Measurements from ENCODE around the gene LAMA2. TPM values are rescaled to one million over a fixed set of nuclear protein-coding genes. Genes with fewer than 3 reads are reported as not detected.

The LAMA2 gene
- total RNA-seq, 1 experiment from 2014 or later: 3.3 TPM

DNA sequence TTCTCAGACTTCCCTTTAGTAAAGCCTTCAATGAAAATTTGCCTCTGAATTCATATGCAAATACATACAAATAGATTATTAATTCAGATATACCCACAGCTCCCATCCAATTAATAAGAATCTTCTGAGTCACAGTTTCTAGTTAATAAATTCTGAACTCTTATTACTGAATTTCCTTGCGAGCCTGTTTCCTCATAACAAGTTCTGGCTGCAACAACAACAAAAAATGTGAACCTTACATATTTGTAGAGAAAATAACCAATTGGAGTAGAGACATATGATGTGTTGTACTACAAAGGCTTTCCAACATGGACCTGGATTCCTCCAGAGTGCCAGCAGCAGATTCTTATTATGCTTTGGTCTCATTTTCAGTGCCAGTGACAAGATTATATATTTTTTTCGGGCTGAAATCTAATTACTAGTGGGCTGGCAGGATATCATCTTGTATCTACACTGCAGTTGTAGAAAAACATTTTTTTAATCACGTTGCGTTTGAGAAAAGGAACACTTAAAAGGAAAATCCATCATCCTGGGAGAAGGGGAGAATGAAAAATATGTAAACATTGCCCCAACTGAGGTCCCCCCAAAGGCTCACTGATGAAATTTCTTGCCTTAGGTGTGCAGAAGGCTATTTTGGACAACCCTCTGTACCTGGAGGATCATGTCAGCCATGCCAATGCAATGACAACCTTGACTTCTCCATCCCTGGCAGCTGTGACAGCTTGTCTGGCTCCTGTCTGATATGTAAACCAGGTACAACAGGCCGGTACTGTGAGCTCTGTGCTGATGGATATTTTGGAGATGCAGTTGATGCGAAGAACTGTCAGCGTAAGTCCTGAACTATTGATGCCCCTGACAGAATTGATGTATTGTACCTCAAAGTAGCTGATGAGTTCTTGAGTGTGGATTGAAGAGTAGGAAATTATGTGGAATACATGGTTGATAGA, 404.6 kb downstream of the LAMA2 start:
- DNase-seq (ENCODE audit: low read depth in 1 of 2, low spot score in 2 of 2): no peak
- no peaks in the 10 kb centered on the region; the same call in 1 of the 2 replicates for H3K27me3 ChIP-seq (replicated peaks)
- H3K4me3 ChIP-seq: no peak overlapping the region
- H3K36me3 ChIP-seq: no peaks in the 10 kb centered on the region
- H3K4me1 ChIP-seq (replicated peaks): no peaks in the 10 kb centered on the region
- H3K9me3 ChIP-seq (replicated peaks): no peaks in the 10 kb centered on the region
- H3K27ac ChIP-seq: no peak overlapping the region

DNA sequence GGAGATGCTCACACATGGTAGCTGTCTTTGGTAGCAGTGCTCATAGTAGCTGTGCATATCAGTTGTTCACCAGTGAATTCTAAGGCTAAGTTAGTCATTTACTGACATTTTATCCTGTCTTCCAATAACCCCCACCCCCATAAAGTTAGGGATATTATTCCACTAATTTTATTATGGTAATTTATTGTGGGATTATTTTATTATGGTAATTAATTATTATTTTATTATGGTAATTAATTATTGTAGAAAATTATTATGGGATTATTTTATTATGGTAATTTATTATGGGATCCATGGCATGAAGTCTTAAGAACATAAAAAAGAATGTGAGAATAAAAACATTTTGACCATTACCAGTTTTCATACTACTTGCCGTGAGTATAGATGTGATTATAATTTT, 406.5 kb downstream of the LAMA2 start:
- no peaks in the 10 kb centered on the region for H3K4me1 ChIP-seq (replicated peaks)
- no peak for DNase-seq (ENCODE audit: low read depth in 1 of 2, low spot score in 2 of 2)
- H3K4me3 ChIP-seq: no peak overlapping the region
- H3K9me3 ChIP-seq (replicated peaks): no peaks in the 10 kb centered on the region
- H3K27me3 ChIP-seq (replicated peaks): no peaks in the 10 kb centered on the region; the same call in 1 of the 2 replicates
- H3K27ac ChIP-seq: no peak overlapping the region
- H3K36me3 ChIP-seq: no peaks in the 10 kb centered on the region

DNA sequence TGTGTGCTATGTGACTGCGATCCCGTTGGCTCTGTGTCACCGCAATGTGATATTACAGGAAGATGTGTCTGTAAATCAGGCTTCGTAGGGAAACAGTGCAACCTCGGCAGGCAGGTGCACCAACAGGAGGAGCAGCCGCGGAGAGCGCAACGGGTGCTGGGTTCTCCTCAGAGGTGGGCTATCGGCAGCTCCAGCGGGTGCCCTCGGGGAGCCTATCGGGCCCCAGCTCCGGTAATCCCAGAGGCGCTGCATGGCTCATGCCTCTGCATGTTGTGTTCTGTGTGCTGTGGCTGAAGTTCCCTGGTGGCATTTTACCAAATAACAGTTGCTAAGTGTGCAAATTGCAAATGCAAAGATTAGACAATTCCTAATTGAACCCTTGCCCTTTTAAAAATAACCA, 409.9 kb downstream of the LAMA2 start:
- H3K9me3 ChIP-seq (replicated peaks): no peaks in the 10 kb centered on the region
- H3K27me3 ChIP-seq (replicated peaks): no peaks in the 10 kb centered on the region
- H3K36me3 ChIP-seq: no peaks in the 10 kb centered on the region
- no peak overlapping the region for H3K27ac ChIP-seq
- no peak for DNase-seq (ENCODE audit: low read depth in 1 of 2, low spot score in 2 of 2)
- no peak overlapping the region for H3K4me3 ChIP-seq
- no peaks in the 10 kb centered on the region for H3K4me1 ChIP-seq (replicated peaks)

DNA sequence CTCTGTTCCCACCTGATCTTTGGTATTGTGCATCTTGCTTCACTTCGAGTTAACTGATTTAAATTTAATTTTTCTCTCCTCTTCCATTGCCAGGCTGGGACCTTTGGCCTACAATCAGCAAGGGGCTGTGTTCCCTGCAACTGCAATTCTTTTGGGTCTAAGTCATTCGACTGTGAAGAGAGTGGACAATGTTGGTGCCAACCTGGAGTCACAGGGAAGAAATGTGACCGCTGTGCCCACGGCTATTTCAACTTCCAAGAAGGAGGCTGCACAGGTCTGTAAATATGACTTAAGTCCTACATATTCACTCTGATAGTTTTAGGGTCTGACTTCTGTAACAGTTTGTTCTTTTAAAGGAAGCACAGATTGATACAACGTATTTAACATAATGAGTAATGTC, 414.7 kb downstream of the LAMA2 start:
- H3K9me3 ChIP-seq (replicated peaks): no peaks in the 10 kb centered on the region
- H3K27ac ChIP-seq: no peak overlapping the region
- no peak for DNase-seq (ENCODE audit: low read depth in 1 of 2, low spot score in 2 of 2)
- no peaks in the 10 kb centered on the region for H3K4me1 ChIP-seq (replicated peaks)
- no peaks in the 10 kb centered on the region for H3K27me3 ChIP-seq (replicated peaks)
- no peaks in the 10 kb centered on the region for H3K36me3 ChIP-seq
- H3K4me3 ChIP-seq: no peak overlapping the region

DNA sequence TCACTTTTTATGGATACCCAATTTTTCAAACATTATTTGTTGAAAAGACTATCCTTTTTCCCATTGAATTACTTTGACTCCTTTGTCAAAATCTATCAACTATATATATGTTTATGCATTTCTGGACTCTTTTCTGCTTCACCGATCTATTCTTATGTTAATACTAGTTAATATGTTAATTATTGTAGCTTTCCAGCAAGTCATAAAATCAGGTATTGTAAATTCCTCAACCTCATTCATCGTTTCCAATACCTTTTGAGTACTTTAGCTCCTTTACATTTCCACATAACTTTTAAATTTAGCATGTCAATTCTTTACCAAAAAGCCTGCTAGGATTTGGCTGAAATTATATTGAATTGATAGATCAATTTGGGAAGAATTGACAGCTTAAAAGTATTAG, 419.7 kb downstream of the LAMA2 start:
- Histone ChIP-seq H3K4me3 (no peak overlapping the region), H3K4me1 (replicated peaks) (no peaks in the 10 kb centered on the region), H3K36me3 (no peaks in the 10 kb centered on the region), H3K27me3 (replicated peaks) (no peaks in the 10 kb centered on the region; the same call in 1 of the 2 replicates), H3K9me3 (replicated peaks) (no peaks in the 10 kb centered on the region), H3K27ac (no peak overlapping the region)
- DNase-seq (ENCODE audit: low read depth in 1 of 2, low spot score in 2 of 2): no peak

DNA sequence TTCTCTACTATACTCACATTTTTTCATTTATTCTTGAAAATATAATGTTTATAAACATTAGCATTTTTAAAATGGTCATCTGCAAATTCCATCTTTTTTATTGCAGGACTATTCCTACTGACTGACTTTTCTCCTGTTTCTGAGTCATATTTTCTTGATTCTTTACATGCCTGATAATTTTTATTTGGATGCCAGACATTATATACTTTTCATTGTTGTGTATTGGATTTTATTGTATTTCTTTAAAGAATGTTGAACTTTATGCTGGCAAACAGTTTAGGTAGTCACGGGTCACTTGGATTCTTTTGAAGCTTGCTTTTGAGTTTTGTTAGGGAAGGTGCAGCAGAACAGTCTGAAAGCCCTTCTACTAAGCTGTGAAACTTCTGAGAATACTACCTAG, 423.9 kb downstream of the LAMA2 start:
- no peaks in the 10 kb centered on the region for H3K4me1 ChIP-seq (replicated peaks)
- H3K4me3 ChIP-seq: no peak overlapping the region
- no peak for DNase-seq (ENCODE audit: low read depth in 1 of 2, low spot score in 2 of 2)
- no peak overlapping the region for H3K27ac ChIP-seq
- H3K36me3 ChIP-seq: no peaks in the 10 kb centered on the region
- H3K27me3 ChIP-seq (replicated peaks): no peaks in the 10 kb centered on the region; the same call in 1 of the 2 replicates
- no peaks in the 10 kb centered on the region for H3K9me3 ChIP-seq (replicated peaks)

DNA sequence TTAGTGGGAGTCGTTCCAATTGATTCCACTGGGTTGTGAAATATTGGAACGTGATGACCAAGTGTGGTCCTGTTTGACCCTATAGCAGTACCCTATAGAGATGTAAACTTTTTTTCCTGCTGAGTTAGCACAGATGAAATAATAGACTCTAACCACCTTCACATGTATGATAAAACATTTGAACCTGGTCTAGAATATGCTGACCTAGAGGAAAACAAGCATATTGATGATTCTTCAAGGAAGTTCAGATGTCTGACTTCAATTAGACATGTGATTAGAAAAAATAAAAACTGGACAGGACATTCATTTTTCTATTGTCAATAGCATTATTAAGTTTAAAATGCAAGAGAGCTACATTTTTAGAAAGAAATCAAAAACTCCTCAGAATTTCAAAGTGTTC, 424.9 kb downstream of the LAMA2 start:
- no peak for DNase-seq (ENCODE audit: low read depth in 1 of 2, low spot score in 2 of 2)
- Histone ChIP-seq H3K27ac (no peak overlapping the region), H3K9me3 (replicated peaks) (no peaks in the 10 kb centered on the region), H3K36me3 (no peaks in the 10 kb centered on the region), H3K4me3 (no peak overlapping the region), H3K27me3 (replicated peaks) (no peaks in the 10 kb centered on the region; the same call in 1 of the 2 replicates), H3K4me1 (replicated peaks) (no peaks in the 10 kb centered on the region)

DNA sequence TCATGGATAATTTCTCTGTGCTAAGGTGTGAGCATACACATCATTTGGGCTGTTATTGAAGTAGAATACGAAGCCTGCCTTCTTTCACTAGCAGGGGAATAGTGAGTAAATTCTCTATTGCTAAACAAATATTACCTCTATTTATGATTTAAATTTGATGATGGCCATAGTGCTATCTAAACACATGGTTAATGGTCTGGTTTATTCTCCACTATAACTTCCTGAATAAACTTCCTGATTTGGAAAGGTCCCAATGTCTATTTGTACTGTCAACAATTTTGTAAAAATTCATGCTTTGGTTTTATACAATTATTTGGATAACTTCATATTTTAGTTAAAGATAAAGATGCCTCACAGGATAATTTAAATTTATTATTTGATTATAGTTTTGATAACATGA, 426.2 kb downstream of the LAMA2 start:
- Histone ChIP-seq H3K4me1 (replicated peaks) (no peaks in the 10 kb centered on the region), H3K4me3 (no peak overlapping the region), H3K27ac (no peak overlapping the region), H3K36me3 (no peaks in the 10 kb centered on the region), H3K27me3 (replicated peaks) (no peaks in the 10 kb centered on the region; the same call in 1 of the 2 replicates), H3K9me3 (replicated peaks) (no peaks in the 10 kb centered on the region)
- DNase-seq (ENCODE audit: low read depth in 1 of 2, low spot score in 2 of 2): no peak

DNA sequence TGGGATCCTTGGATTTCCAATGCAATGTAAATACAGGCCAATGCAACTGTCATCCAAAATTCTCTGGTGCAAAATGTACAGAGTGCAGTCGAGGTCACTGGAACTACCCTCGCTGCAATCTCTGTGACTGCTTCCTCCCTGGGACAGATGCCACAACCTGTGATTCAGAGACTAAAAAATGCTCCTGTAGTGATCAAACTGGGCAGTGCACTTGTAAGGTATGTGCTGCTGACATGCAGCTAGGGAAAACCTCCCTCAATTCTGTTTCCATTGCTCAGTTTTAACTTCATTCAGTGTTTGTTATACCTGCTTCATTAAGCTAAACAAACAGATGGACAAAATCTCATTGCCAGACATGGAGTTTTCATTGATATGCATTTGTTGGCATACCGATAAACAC, 429.9 kb downstream of the LAMA2 start:
- DNase-seq (ENCODE audit: low read depth in 1 of 2, low spot score in 2 of 2): no peak
- H3K9me3 ChIP-seq (replicated peaks): no peaks in the 10 kb centered on the region
- no peaks in the 10 kb centered on the region for H3K4me1 ChIP-seq (replicated peaks)
- no peak overlapping the region for H3K4me3 ChIP-seq
- no peaks in the 10 kb centered on the region for H3K27me3 ChIP-seq (replicated peaks)
- H3K36me3 ChIP-seq: no peaks in the 10 kb centered on the region
- H3K27ac ChIP-seq: no peak overlapping the region

DNA sequence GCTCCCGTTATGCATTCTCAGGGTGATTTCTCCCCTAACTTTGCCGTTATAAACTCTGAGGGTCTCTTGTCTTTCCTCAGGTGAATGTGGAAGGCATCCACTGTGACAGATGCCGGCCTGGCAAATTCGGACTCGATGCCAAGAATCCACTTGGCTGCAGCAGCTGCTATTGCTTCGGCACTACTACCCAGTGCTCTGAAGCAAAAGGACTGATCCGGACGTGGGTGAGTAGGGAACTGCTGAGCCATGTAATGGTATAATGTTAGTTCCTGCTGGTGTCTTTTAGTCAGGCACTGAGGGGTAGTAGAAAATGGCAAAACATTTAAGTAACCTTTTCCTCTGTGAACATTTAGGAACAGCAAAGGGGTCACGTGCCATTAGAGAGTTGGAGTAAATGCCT, 431.6 kb downstream of the LAMA2 start:
- Histone ChIP-seq H3K9me3 (replicated peaks) (no peaks in the 10 kb centered on the region), H3K27me3 (replicated peaks) (no peaks in the 10 kb centered on the region), H3K4me3 (no peak overlapping the region), H3K27ac (no peak overlapping the region), H3K36me3 (no peaks in the 10 kb centered on the region), H3K4me1 (replicated peaks) (peaks cover 6% of the 10 kb centered on the region)
- DNase-seq (ENCODE audit: low read depth in 1 of 2, low spot score in 2 of 2): no peak

DNA sequence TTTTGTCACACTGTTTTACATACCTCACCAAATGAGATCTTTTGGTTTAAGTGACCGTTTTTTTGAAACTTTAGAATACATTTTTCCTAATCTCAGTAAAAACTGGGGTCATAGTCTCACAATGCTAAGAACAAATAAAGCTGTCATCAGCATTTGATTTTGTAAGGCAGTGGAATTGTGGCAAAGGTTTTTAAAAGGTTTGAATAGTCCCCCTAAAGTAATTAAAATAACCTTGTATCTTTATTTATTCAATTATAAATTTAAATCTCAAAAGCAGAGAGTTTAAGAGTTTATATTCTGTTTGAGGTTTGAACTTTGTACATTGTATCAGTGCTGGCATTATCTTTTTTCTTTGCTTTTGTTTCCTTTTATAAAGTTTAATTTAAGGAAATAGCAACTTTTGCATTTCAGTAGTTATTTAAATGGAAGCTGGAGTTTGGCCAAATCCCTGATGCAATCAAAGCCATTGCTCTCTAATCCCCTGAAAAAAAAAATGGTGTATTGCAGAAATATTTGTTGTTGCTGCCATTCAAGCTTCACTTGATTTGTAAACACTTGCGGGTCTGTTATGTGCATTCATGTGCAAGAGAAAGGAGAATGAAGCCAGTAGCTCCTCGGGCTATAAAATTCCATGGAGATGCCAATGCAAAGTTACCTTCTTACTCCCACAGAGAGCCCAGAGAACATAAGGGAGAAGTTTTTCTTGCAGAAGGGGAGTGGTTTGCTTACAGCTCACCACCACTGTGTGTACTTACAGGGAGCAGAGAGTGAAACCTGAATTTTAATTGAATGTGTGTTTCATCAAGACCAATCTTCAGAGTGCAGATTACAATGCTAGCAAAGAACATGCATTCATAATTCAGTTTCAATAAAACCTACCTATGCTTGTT, 435.2 kb downstream of the LAMA2 start:
- DNase-seq (ENCODE audit: low read depth in 1 of 2, low spot score in 2 of 2): peak in 1 of 2 experiments; percentile 61
- no peaks in the 10 kb centered on the region for H3K9me3 ChIP-seq (replicated peaks)
- H3K4me1 ChIP-seq (replicated peaks): peaks cover 6% of the 10 kb centered on the region
- no peaks in the 10 kb centered on the region for H3K36me3 ChIP-seq
- H3K4me3 ChIP-seq: no peak overlapping the region
- no peaks in the 10 kb centered on the region for H3K27me3 ChIP-seq (replicated peaks)
- H3K27ac ChIP-seq: no peak overlapping the region

DNA sequence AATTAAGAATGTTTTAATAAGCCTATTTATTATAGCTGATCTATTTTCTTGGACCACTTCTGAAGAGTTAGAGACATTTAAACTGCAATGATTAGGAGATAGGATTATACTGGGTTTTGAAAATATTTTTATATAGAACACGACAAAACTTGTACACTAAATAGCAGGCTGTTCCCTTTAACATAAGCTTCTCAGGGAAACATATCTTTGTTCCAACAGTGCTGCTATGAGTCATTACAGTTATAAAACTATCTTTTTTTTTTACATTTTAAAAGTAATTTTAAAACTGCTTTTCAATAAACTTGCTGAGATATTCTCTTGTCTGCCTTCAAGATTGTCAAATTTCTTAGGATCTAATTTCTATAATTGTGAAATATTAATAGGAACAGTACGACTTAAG, 438.0 kb downstream of the LAMA2 start:
- no peak overlapping the region for H3K27ac ChIP-seq
- no peaks in the 10 kb centered on the region for H3K27me3 ChIP-seq (replicated peaks)
- DNase-seq (ENCODE audit: low read depth in 1 of 2, low spot score in 2 of 2): no peak
- peaks cover 6% of the 10 kb centered on the region for H3K4me1 ChIP-seq (replicated peaks)
- H3K36me3 ChIP-seq: no peaks in the 10 kb centered on the region
- no peak overlapping the region for H3K4me3 ChIP-seq
- no peaks in the 10 kb centered on the region for H3K9me3 ChIP-seq (replicated peaks)

DNA sequence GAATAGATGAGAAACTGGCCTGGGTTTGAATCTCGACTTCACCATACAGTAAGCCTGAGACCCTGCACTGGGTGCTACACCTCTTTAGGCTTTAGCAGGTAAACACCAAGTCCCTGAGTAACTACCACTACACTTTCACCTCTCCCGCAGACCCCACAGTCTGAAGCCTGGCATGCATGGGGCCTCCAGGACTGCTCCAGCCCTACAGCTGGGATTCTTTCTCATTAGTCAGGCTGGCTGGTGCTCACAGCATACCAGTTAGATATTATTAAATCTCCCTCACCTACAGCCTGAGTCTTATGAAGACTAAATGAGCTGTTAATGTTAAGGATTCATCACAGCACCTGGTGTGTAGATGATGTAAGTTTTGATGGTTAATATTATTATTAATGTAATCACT, 438.4 kb downstream of the LAMA2 start:
- Histone ChIP-seq H3K27ac (no peak overlapping the region), H3K9me3 (replicated peaks) (no peaks in the 10 kb centered on the region), H3K4me1 (replicated peaks) (peaks cover 6% of the 10 kb centered on the region), H3K27me3 (replicated peaks) (no peaks in the 10 kb centered on the region), H3K36me3 (no peaks in the 10 kb centered on the region), H3K4me3 (no peak overlapping the region)
- DNase-seq (ENCODE audit: low read depth in 1 of 2, low spot score in 2 of 2): no peak

DNA sequence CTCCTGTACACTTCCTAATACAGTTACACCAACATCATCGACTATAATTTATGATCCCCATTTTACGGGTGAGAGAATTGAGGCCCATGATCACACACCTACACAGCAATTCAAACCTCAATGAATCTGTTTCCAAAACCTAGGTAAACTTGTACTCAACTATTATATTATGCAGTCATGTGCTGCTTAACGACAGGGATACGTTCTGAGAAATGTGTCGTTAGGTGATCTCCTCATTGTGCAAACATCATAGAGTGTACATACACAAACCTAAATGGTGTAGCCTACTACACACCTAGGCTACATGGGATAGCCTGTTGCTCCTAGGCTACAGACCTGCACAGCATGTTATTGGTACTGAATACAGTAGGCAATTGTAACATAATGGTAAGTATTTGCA, 441.4 kb downstream of the LAMA2 start:
- H3K4me1 ChIP-seq (replicated peaks): no peaks in the 10 kb centered on the region
- H3K27me3 ChIP-seq (replicated peaks): no peaks in the 10 kb centered on the region
- H3K36me3 ChIP-seq: no peaks in the 10 kb centered on the region
- no peak overlapping the region for H3K4me3 ChIP-seq
- no peaks in the 10 kb centered on the region for H3K9me3 ChIP-seq (replicated peaks)
- no peak for DNase-seq (ENCODE audit: low read depth in 1 of 2, low spot score in 2 of 2)
- H3K27ac ChIP-seq: no peak overlapping the region
